HCT116 (cell line): ENCODE results near the gene TRAPPC12.

Source experiments
- EZH2 ChIP-seq: fragments of 200-600 bp; sonication (generic); IDR thresholded peaks from 2 replicates; pipeline ENCODE4 v1.6.1; 2017; ENCODE audit warnings: antibody characterized with exemption, mixed run types
- TF ChIP-seq, protein P1 (sequence below): IDR thresholded peaks from 2 replicates; pipeline ENCODE4 v1.6.1; 2012

DNA sequence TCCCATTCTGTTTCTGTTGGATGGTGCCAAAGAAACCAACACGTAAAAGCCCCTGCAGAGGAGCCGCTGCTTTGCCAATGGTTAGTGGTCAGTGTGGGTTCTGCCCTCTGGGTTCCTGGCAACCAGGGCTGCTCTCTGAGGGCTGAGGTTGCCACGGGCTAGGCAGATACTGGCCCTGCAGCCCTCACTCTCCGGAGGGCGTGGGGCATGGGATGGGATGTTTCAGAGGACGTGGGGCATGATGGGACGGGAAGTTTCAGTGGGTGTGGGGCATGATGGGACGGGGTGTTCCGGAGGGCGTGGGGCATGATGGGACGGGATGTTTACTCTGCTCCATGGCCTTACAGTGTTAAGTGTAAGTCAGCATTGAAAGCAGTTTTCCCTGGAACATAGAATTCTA lies 105.7 kb downstream of the TRAPPC12 start:
- TF ChIP-seq, protein P1, sequence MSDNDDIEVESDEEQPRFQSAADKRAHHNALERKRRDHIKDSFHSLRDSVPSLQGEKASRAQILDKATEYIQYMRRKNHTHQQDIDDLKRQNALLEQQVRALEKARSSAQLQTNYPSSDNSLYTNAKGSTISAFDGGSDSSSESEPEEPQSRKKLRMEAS, result no peak
- no peak for TF ChIP-seq EZH2
